ENCODE measurements around the gene HTR3B. TPM values are rescaled to one million over a fixed set of nuclear protein-coding genes. Genes with fewer than 3 reads are reported as not detected.

Gene HTR3B
- total and polyA plus RNA-seq, 2 of the 4 experiments (the other 2 are of a cell fraction), result not detected

DNA sequence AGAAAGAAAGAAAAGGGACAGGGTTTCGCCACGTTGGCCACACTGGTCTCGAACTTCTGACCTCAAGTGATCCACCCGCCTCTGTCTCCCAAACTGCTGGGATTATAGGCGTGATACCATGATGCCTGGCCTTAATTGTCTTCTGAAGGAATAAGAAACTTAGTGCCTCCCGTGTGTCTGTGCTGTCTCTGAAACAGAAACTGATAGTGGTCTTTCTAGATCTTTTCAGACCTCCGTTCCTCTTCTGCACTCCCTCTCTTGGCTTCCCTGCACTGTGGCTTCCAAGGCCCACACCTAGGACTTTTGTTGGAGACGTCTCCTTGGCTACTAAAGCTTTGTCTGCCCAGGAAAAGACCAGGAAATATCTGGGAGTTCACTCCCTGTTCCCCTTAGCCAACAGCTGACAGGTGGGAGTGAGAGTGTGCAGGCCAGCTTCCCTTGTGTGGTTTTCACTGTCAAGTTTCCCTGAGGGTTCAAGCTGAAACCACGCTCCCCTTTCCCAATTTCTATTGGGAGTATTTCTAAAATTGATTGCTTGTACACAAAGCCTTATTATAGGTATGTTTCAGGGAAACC is 10.1 kb upstream of the HTR3B start:
- in situ Hi-C loops (cut with MboI; ENCODE audit: low sequenced_read_pairs), result no loop called here

More for the DNA sequence above, 10.1 kb upstream of the HTR3B start:
- H2AK5ac ChIP-seq (ENCODE audit: low read depth, low read length), result no peak overlapping the region
- H3K4me3 ChIP-seq (ENCODE audit: insufficient read depth, low read depth, low read length), result no peak overlapping the region
- no peak overlapping the region for H2BK120ac ChIP-seq (ENCODE audit: low read depth, low read length)
- DNase-seq (no peak), ATAC-seq (ENCODE audit: low read depth) (no peak)
- BruUV-seq (replicated peaks), result no TSS peak
- no peak overlapping the region for H4K8ac ChIP-seq (ENCODE audit: low read depth in 2 of 2, low read length in 2 of 2)
- H3K56ac ChIP-seq (ENCODE audit: extremely low read depth, insufficient read depth, low read length), result no peak overlapping the region
- no peaks in the 10 kb centered on the region for H3K79me1 ChIP-seq (ENCODE audit: low read depth in 1 of 2, low read length in 2 of 2)
- no peak overlapping the region for H3K27ac ChIP-seq (ENCODE audit: insufficient read depth, low read length)
- no peak overlapping the region for H3K4ac ChIP-seq (ENCODE audit: low read depth, low read length)
- H4K91ac ChIP-seq (ENCODE audit: insufficient read depth, low read depth, low read length), result no peak overlapping the region
- H3K27me3 ChIP-seq (ENCODE audit: control insufficient read depth, insufficient read depth, low read length), result peaks cover 9% of the 10 kb centered on the region
- no peaks in the 10 kb centered on the region for H4K20me1 ChIP-seq (ENCODE audit: insufficient read depth, low read length)
- no peak overlapping the region for H3K18ac ChIP-seq (ENCODE audit: low read depth, low read length)
- no peaks in the 10 kb centered on the region for H3K36me3 ChIP-seq (ENCODE audit: control insufficient read depth, insufficient read depth, low read length)
- no peaks in the 10 kb centered on the region for H3K9me3 ChIP-seq (ENCODE audit: control insufficient read depth, insufficient read depth, low read length)
- no peak overlapping the region for H3K14ac ChIP-seq (replicated peaks; ENCODE audit: low read depth, low read length)
- dilution Hi-C loops (cut with HindIII; ENCODE audit: low sequenced_read_pairs, unreplicated experiment) (no loop called here), intact Hi-C loops (cut with micrococcal nuclease) (no loop called here)
- WGBS, 2 experiments (ENCODE audit: extremely low coverage in 2 of 2, insufficient read length in 1 of 2), result 73% methylated on average over 4 of the region's 9 CpGs; no CpG with 5 or more reads in 1 of the 2 experiments
- no peak overlapping the region for H2BK15ac ChIP-seq (ENCODE audit: low read depth, low read length)
- H3K4me1 ChIP-seq (ENCODE audit: control insufficient read depth, insufficient read depth, low read length), result no peaks in the 10 kb centered on the region
- no peak overlapping the region for H3K9ac ChIP-seq (ENCODE audit: low read depth, low read length)
- H2AFZ ChIP-seq (replicated peaks; ENCODE audit: low read length, poor library complexity), result no peak overlapping the region
- no peak overlapping the region for H3K23ac ChIP-seq (ENCODE audit: low read depth, low read length)
- no peak overlapping the region for H3K4me2 ChIP-seq (ENCODE audit: low read depth, low read length)
- no peak overlapping the region for H2AK9ac ChIP-seq (replicated peaks; ENCODE audit: low read depth, low read length, poor library complexity)
- no peak overlapping the region for H2BK5ac ChIP-seq (ENCODE audit: low read depth, low read length, poor library complexity, severe bottlenecking)
- no peaks in the 10 kb centered on the region for H3K9me1 ChIP-seq (ENCODE audit: insufficient read depth, low read length)
- H4K5ac ChIP-seq (ENCODE audit: low read depth, low read length), result no peak overlapping the region
- ChIA-PET CTCF (interaction anchor here (5.3 kb wide), 1 partner anchor 367 kb away, joined by 43 read pairs; no protein-coding TSS in a partner anchor), POLR2A (ENCODE audit: unreplicated experiment) (no interaction called here)
- H2BK20ac ChIP-seq (ENCODE audit: low read depth, low read length), result no peak overlapping the region
- TF ChIP-seq BHLHE40 (IDR thresholded peaks at IDR 0.05; ENCODE audit: low read depth, low read length) (no peak), SMC3 (IDR thresholded peaks at IDR 0.05; ENCODE audit: low read depth, low read length) (no peak), NFE2L2 (IDR thresholded peaks at IDR 0.05; ENCODE audit: low read depth, low read length) (no peak), CEBPB (IDR thresholded peaks at IDR 0.05; ENCODE audit: low read depth, low read length) (no peak), RCOR1 (IDR thresholded peaks at IDR 0.05; ENCODE audit: insufficient replicate concordance, low read length) (no peak), MAFK (IDR thresholded peaks at IDR 0.05; ENCODE audit: low read depth, low read length) (no peak), CHD1 (IDR thresholded peaks at IDR 0.05; ENCODE audit: low read depth, low read length) (no peak), MXI1 (IDR thresholded peaks at IDR 0.05; ENCODE audit: borderline replicate concordance, low read depth, low read length) (no peak)
- TF ChIP-seq, protein P1, sequence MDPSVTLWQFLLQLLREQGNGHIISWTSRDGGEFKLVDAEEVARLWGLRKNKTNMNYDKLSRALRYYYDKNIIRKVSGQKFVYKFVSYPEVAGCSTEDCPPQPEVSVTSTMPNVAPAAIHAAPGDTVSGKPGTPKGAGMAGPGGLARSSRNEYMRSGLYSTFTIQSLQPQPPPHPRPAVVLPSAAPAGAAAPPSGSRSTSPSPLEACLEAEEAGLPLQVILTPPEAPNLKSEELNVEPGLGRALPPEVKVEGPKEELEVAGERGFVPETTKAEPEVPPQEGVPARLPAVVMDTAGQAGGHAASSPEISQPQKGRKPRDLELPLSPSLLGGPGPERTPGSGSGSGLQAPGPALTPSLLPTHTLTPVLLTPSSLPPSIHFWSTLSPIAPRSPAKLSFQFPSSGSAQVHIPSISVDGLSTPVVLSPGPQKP (IDR thresholded peaks at IDR 0.05; ENCODE audit: borderline replicate concordance, low read depth, low read length), result no peak
